Keratinocyte (primary cell): ENCODE results near the gene CDK8. TPM values are rescaled to one million over a fixed set of nuclear protein-coding genes. Genes with fewer than 3 reads are reported as not detected.

ENCODE experiments used
- DNase-seq: peaks from one replicate; pipeline ENCODE4 v3.0.0-alpha.2; 2011; ENCODE audit warnings: low read depth, missing footprints, low spot score
- FAIRE-seq: peaks from 2 replicates; lab custom pipeline; 2011; peaks lifted over from hg19 to GRCh38; lab: Jason Lieb, UNC
- H2AFZ ChIP-seq: 2 replicates; pipeline ENCODE4 v1.6.0; 2012; ENCODE audit warnings: low read length, control low read depth, inconsistent platforms; ENCODE audit not compliant: control insufficient read depth
- H3K27ac ChIP-seq: 2 replicates; pipeline ENCODE4 v1.5.1; 2011; ENCODE audit warnings: low read length; ENCODE audit not compliant: control insufficient read depth, insufficient read depth
- H3K27me3 ChIP-seq: 3 replicates; pipeline ENCODE4 v1.6.0; 2011; ENCODE audit warnings: low read length; ENCODE audit not compliant: control insufficient read depth, insufficient read depth; ENCODE audit errors: extremely low read depth
- H3K36me3 ChIP-seq, 2 experiments: 2 replicates in 1 of 2; 3 replicates in 1 of 2; pipeline ENCODE4 v1.5.1; 2011; ENCODE audit warnings: low read length in 2 of 2, mild to moderate bottlenecking in 1 of 2; ENCODE audit not compliant: control insufficient read depth in 2 of 2, insufficient read depth in 2 of 2; ENCODE audit errors: extremely low read depth in 1 of 2
- H3K4me1 ChIP-seq: 3 replicates; pipeline ENCODE4 v1.5.1; 2011; ENCODE audit warnings: low read length; ENCODE audit not compliant: control insufficient read depth, insufficient read depth; ENCODE audit errors: extremely low read depth
- H3K4me2 ChIP-seq: 3 replicates; pipeline ENCODE4 v1.6.0; 2011; ENCODE audit warnings: low read depth, low read length; ENCODE audit not compliant: control insufficient read depth, insufficient read depth; ENCODE audit errors: extremely low read depth
- H3K4me3 ChIP-seq, 3 experiments: fragments of 200-600 bp in 1 of 3; sonication (generic) in 1 of 3; 2 replicates in 2 of 3; 3 replicates in 1 of 3; pipeline ENCODE4 v1.5.1; 2011 to 2016; ENCODE audit warnings: low read length in 3 of 3, mild to moderate bottlenecking in 3 of 3, control low read depth in 2 of 3, inconsistent platforms in 1 of 3, low read depth in 1 of 3, mixed read lengths in 1 of 3, mixed run types in 1 of 3, moderate library complexity in 1 of 3; ENCODE audit not compliant: control insufficient read depth in 2 of 3, insufficient read depth in 2 of 3; ENCODE audit errors: extremely low read depth in 1 of 3
- H3K79me2 ChIP-seq: 2 replicates; pipeline ENCODE4 v1.6.0; 2012; ENCODE audit warnings: low read length; ENCODE audit not compliant: control insufficient read depth, insufficient read depth
- H3K9ac ChIP-seq: 3 replicates; pipeline ENCODE4 v1.6.0; 2011; ENCODE audit warnings: low read length; ENCODE audit not compliant: control insufficient read depth, insufficient read depth; ENCODE audit errors: extremely low read depth
- H3K9me1 ChIP-seq: 3 replicates; pipeline ENCODE4 v1.6.0; 2011; ENCODE audit warnings: low read length; ENCODE audit not compliant: control insufficient read depth, insufficient read depth; ENCODE audit errors: extremely low read depth
- H3K9me3 ChIP-seq: 2 replicates; pipeline ENCODE4 v1.5.1; 2012; ENCODE audit warnings: low read depth, low read length; ENCODE audit not compliant: control insufficient read depth
- H4K20me1 ChIP-seq: 3 replicates; pipeline ENCODE4 v1.6.0; 2011; ENCODE audit warnings: low read length; ENCODE audit not compliant: control insufficient read depth, insufficient read depth; ENCODE audit errors: extremely low read depth
- CTCF ChIP-seq, 3 experiments: IDR thresholded peaks in 1 of 3; conservative IDR thresholded peaks in 1 of 3; optimal IDR thresholded peaks in 1 of 3; 2 replicates in 2 of 3; 3 replicates in 1 of 3; pipeline versions ENCODE3 to v1.5.1; 2011; ENCODE audit warnings: low read length in 3 of 3, mild to moderate bottlenecking in 3 of 3, moderate library complexity in 2 of 3, control low read depth in 1 of 3, inconsistent platforms in 1 of 3; ENCODE audit not compliant: insufficient read depth in 2 of 3; ENCODE audit errors: extremely low read depth in 1 of 3
- EZH2 ChIP-seq: IDR thresholded peaks from one replicate; pipeline ENCODE4 v1.6.1; 2012; ENCODE audit warnings: inconsistent platforms, mild to moderate bottlenecking, low read length, moderate library complexity
- dilution Hi-C: fragments of 300-500 bp; cut with MboI; formaldehyde crosslinking; loops from one replicate; pipeline ENCODE4 v1.7.0; 2020; ENCODE audit warnings: low sequenced_read_pairs; ENCODE audit not compliant: extremely low pct_ligation_motif_present
- polyA plus RNA-seq, 5 experiments: library from polyadenylated mRNA; depleted of rRNA in 3 of 5; stranded (reverse) in 3 of 5; stranded (forward) in 1 of 5; unstranded in 1 of 5; fragments of >200 nt; gene quantifications; 1 replicate in 1 of 5; 2 replicates in 3 of 5; 3 replicates in 1 of 5; pipeline versions ENCODE4 v1.2.1 to v1.2.3, GENCODE V29; 2011 to 2012; ENCODE audit warnings: missing spikeins in 2 of 5, low read depth in 1 of 5, low replicate concordance in 1 of 5

Gene CDK8
- polyA plus RNA-seq, 1 donor (not counting 4 experiments of a cell fraction or from before 2014, with no cell fraction given): 27.5 TPM

GRCh38 chr13:26344980-26345379, 91.1 kb downstream of the CDK8 start:
- Histone ChIP-seq H4K20me1 (no peaks in the 10 kb centered on the region), H3K4me2 (no peak overlapping the region), H3K9me3 (no peaks in the 10 kb centered on the region), H3K79me2 (no peaks in the 10 kb centered on the region), H2AFZ (no peak overlapping the region), H3K4me3 (no peak overlapping the region), H3K27me3 (no peaks in the 10 kb centered on the region), H3K9ac (no peak overlapping the region), H3K4me1 (no peaks in the 10 kb centered on the region), H3K36me3 (no peaks in the 10 kb centered on the region), H3K9me1 (no peaks in the 10 kb centered on the region), H3K27ac (no peak overlapping the region)
- no peak for FAIRE-seq
- dilution Hi-C loops: no loop called here
- no peak for TF ChIP-seq CTCF (optimal IDR thresholded peaks at IDR 0.05 in 1 of 3, IDR thresholded peaks at IDR 0.05 in 1 of 3, conservative IDR thresholded peaks at IDR 0.05 in 1 of 3; ENCODE audit: extremely low read depth in 1 of 3, insufficient read depth in 2 of 3, low read length in 3 of 3)
- no peak for TF ChIP-seq EZH2
- DNase-seq: no peak

GRCh38 chr13:26348966-26349365, 95.0 kb downstream of the CDK8 start:
- Histone ChIP-seq H3K36me3 (peaks cover 0 to 2% of the 10 kb centered on the region in 2 experiments), H3K27me3 (no peaks in the 10 kb centered on the region), H3K4me1 (no peaks in the 10 kb centered on the region), H3K79me2 (no peaks in the 10 kb centered on the region), H3K27ac (no peak overlapping the region), H4K20me1 (no peaks in the 10 kb centered on the region), H3K9me3 (no peaks in the 10 kb centered on the region), H3K4me3 (no peak overlapping the region), H3K4me2 (no peak overlapping the region), H2AFZ (no peak overlapping the region), H3K9ac (no peak overlapping the region), H3K9me1 (no peaks in the 10 kb centered on the region)
- DNase-seq (no peak), FAIRE-seq (no peak)
- dilution Hi-C loops: no loop called here
- TF ChIP-seq EZH2 (no peak), CTCF (optimal IDR thresholded peaks at IDR 0.05 in 1 of 3, IDR thresholded peaks at IDR 0.05 in 1 of 3, conservative IDR thresholded peaks at IDR 0.05 in 1 of 3; ENCODE audit: extremely low read depth in 1 of 3, insufficient read depth in 2 of 3, low read length in 3 of 3) (no peak)
